Mucosa of rectum (tissue), 2 donors: ENCODE results near the gene WHAMM.
A peak's percentile ranks its signal among the peaks of the same experiment; 100 is the strongest.

ENCODE experiments used
- H3K27ac ChIP-seq, 2 donors: one replicate each; pipeline ENCODE4 v1.7.0; 2013; ENCODE audit warnings: inconsistent platforms in 2 of 2, low read depth in 2 of 2, low read length in 2 of 2
- H3K27me3 ChIP-seq, 2 donors: one replicate each; pipeline ENCODE4 v1.7.0; 2013; ENCODE audit warnings: low read length in 2 of 2; ENCODE audit not compliant: control insufficient read depth in 2 of 2, insufficient read depth in 2 of 2
- H3K36me3 ChIP-seq, 2 donors: one replicate each; pipeline ENCODE4 v1.7.0; 2013; ENCODE audit warnings: low read length in 2 of 2; ENCODE audit not compliant: control insufficient read depth in 2 of 2, insufficient read depth in 2 of 2
- H3K4me1 ChIP-seq, 2 donors: one replicate each; pipeline ENCODE4 v1.7.0; 2013; ENCODE audit warnings: low read length in 2 of 2, mild to moderate bottlenecking in 1 of 2; ENCODE audit not compliant: control insufficient read depth in 2 of 2, insufficient read depth in 2 of 2
- H3K4me3 ChIP-seq, 2 donors: one replicate each; pipeline ENCODE4 v1.7.0; 2013; ENCODE audit warnings: low read length in 2 of 2
- H3K9ac ChIP-seq, 2 donors: one replicate each; pipeline ENCODE4 v1.7.0; 2013; ENCODE audit warnings: low read length in 2 of 2, low read depth in 1 of 2, mild to moderate bottlenecking in 1 of 2
- H3K9me3 ChIP-seq, 2 donors: one replicate each; pipeline ENCODE4 v1.7.0; 2013; ENCODE audit warnings: low read length in 2 of 2; ENCODE audit not compliant: control insufficient read depth in 2 of 2
- donor health status: healthy.
- donor health status: Normal muscosa, but diverticular disease.

The WHAMM gene

DNA sequence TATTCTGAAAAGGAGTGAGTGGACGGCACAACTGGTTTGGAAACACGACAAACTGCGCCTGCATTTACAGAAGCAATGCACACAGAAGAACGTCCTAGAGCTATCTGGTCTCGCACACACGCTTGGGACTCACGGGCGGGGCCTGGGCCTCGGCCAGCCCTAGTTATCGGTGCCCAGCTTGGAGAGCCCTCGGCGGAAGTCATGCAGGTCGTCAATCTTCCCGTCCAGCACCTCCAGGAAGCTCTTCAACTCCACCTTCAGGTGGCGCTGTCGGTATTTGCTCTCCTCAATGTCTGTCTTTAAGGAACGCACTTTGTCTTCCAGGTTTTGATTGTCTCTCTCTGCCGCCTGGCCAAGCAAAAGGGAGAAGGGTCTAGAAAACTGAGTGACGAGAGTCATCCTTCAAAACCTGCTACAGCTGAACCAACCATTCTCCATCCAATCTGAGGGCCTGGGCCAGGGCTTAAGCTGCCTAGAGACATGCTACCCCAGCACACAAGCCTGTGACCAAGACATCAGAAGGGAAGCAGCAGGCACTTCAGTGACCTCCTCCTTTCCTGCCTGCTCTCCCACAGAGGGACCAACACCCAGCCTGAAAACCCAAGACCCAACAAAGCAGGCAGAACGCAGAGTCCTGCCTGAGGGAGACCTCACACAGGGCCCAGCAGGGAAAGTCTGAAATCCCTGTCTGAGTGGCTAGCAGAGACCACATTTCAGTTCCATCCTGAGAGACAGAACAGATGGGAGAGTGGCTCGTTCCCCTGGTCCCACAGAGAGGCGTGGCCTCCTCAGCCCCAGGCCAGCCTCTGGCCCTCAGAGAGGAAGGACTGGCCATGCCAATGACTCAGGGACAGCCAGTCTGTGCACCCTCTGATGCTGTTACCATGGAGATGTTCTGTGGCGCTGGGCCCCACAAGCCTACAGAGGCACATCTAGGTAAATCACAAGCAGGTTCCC, 40.4 kb downstream of the WHAMM start:
- H3K4me1 ChIP-seq = peaks cover 3 to 5% of the 10 kb centered on the region in 2 donors
- no peaks in the 10 kb centered on the region for H3K36me3 ChIP-seq
- no peak overlapping the region for H3K27ac ChIP-seq
- H3K9ac ChIP-seq = no peak overlapping the region
- no peaks in the 10 kb centered on the region for H3K27me3 ChIP-seq
- H3K4me3 ChIP-seq = peak overlapping the region; percentile 20 to 52
- H3K9me3 ChIP-seq = no peaks in the 10 kb centered on the region

DNA sequence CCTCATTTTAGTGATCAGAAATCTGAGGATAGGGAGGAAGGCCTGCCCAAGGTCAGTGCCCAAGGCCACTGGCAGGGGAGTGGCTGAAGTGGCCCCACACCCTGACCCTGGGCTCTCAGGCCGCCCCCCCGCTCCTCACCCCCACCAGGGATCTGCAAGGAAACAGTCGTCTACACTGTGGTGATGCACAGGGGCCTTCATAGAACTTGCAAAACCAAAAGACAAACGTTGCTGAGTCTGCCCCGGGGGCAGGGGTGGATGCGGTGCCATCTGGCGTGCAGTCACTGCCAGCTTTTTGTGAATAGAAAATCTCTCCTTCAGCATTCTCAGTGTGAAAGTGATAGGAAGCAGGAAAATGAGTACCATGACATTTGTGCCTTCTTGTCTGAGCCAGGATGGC, 41.3 kb downstream of the WHAMM start:
- no peaks in the 10 kb centered on the region for H3K9me3 ChIP-seq
- no peaks in the 10 kb centered on the region for H3K27me3 ChIP-seq
- peaks cover 3 to 5% of the 10 kb centered on the region in 2 donors for H3K4me1 ChIP-seq
- no peak overlapping the region for H3K4me3 ChIP-seq
- no peak overlapping the region for H3K27ac ChIP-seq
- no peak overlapping the region for H3K9ac ChIP-seq
- H3K36me3 ChIP-seq = no peaks in the 10 kb centered on the region

DNA sequence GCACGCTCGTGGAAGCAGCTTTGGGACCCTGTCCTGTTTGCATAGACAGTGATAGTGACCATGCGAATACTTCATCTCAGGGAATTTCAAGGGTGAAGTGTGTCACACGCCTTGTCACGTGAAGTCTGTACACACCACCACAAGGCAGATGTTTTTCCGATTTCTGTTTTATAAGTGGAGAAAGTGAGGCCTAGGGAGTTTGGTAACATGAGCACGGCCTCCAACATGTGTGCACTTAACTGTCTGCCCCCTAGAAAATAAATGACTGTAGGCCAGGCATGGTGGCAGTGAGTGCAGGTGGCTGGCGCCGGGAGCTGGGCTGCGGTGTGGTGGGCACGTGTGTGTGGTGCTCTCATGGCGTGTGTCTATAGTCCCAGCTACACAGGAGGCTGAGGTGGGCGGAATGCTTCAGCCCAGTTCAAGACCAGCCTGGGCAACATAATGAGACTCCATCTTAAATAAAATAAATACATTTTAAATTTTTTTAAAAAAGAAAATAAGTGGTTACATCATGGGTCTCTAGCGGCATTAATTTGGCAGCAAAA, 42.0 kb downstream of the WHAMM start:
- Histone ChIP-seq H3K27me3 (no peaks in the 10 kb centered on the region), H3K9ac (no peak overlapping the region), H3K4me3 (no peak overlapping the region), H3K4me1 (peaks cover 3 to 5% of the 10 kb centered on the region in 2 donors), H3K36me3 (no peaks in the 10 kb centered on the region), H3K27ac (no peak overlapping the region), H3K9me3 (no peaks in the 10 kb centered on the region)

DNA sequence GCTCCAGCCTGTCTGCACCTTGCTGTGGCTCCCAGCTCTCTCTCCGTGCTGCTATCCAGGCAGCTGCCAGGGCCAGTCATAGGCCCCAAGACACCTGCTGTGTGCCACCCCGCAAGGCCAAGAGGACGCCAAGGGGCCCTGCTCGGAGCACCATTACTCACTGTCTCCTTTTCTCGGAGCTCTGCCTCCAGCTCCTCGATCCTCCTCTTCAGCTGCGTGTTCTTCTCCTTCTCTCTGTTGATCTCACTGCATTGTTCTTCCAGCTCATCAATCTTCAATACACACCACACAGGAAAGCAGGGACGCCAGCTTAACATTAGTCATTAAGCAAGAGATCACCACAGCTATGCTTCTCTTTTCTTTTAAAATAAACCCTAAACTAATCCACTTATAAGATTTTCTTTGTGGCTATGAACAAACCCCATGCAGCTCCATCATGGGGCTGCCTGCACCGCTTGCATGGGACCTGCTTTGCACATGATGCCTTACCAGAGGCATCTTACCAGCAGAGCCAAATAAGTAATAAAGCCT, 42.6 kb downstream of the WHAMM start:
- Histone ChIP-seq H3K4me3 (no peak overlapping the region), H3K27me3 (no peaks in the 10 kb centered on the region), H3K27ac (no peak overlapping the region), H3K36me3 (no peaks in the 10 kb centered on the region), H3K9me3 (no peaks in the 10 kb centered on the region), H3K4me1 (peaks cover 3 to 5% of the 10 kb centered on the region in 2 donors), H3K9ac (no peak overlapping the region)

DNA sequence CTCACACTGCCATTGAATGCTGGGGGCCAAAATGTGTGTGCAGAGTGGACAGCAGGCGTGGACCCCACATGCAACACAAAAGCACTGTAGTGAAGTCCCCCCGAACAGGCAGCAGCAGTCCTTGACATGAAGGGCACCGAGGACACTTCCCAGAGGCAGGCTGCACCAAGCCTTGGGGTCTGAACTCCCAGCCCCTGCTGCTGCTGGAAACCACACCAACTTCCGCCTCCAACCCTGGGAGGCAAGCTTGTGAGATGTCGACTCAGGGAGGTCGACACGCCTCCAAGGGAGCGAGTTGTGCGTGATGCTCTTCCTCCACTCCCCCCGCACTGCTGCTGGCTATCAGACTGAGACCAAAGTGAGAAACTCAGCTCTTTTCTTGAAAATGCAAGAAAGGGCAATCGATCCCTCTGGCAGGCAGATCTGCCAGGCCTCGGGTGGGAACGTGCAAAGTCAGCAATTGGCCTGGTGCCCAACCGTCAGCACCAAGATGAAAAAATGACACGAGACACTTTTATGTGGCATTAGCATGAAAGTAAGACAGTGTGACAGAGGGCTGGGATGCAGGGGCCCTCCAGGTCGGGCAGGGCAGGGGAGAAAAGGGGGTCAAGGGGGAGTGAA, 43.6 kb downstream of the WHAMM start:
- Histone ChIP-seq H3K27ac (no peak overlapping the region), H3K4me1 (peaks cover 3 to 5% of the 10 kb centered on the region in 2 donors), H3K27me3 (no peaks in the 10 kb centered on the region), H3K36me3 (no peaks in the 10 kb centered on the region), H3K9ac (no peak overlapping the region), H3K4me3 (no peak overlapping the region), H3K9me3 (no peaks in the 10 kb centered on the region)

DNA sequence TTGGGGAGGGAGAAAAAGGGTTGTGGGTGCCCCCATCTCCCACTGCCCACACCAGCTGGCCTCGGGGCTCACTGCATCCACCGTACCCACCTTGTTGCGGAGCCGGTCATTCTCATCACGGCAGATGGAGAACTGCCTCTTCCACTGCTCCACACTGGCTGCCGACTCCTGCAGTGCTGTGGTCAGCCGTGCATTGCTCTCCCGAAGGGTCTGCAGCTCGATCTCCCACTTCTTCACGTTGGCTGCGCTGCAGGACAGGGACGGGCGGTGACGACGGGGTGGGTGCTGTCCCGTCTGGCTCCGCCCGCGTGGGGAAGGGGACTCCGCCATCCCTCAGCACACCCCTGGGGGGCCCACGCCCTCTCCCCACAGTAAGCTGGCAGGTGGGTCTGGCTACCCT, 45.1 kb downstream of the WHAMM start:
- Histone ChIP-seq H3K27ac (no peak overlapping the region), H3K4me1 (peaks cover 0 to 3% of the 10 kb centered on the region in 2 donors), H3K9me3 (no peaks in the 10 kb centered on the region), H3K36me3 (no peaks in the 10 kb centered on the region), H3K27me3 (no peaks in the 10 kb centered on the region), H3K4me3 (no peak overlapping the region), H3K9ac (no peak overlapping the region)

DNA sequence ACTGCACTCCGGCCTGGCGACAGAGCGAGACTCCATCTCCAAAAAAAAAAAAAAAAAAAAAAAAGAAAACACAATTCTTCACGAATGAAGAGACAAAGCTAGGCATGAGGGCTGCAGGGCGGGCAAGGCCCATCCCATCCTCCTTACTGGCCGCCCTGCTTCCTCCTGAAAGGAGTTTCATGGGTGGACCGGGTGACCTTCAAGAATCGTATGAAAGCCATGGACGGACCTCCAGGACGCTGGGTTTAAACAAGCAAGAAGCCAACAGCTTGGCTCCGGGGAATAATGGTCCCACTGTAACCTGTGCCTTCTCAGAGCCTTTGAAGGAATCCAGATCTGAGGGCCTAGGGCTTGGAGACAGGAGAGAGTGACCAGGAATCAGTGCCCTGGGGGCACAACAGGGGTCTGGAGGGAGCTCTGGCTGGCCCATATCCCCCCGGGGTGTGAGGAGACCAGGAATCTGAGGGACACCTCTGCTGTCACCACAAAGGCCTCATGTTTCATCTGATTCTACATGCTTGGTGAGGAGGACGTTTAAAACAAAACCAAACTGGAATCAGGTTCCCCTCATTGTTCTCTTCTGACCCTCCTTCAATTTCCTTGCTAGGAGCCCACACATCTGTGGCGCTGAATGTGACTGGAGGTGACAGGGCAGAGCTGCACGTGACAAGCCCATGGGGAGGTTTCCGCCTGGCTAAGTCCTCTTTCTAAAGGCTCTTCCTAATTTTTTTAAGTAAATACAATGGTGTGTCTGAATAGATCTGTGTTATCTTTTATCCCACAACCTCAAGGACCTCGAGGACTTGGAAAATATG, 46.1 kb downstream of the WHAMM start:
- H3K4me3 ChIP-seq = no peak overlapping the region
- H3K9me3 ChIP-seq = no peaks in the 10 kb centered on the region
- no peaks in the 10 kb centered on the region for H3K4me1 ChIP-seq
- no peaks in the 10 kb centered on the region for H3K27me3 ChIP-seq
- H3K9ac ChIP-seq = no peak overlapping the region
- H3K36me3 ChIP-seq = no peaks in the 10 kb centered on the region
- no peak overlapping the region for H3K27ac ChIP-seq

DNA sequence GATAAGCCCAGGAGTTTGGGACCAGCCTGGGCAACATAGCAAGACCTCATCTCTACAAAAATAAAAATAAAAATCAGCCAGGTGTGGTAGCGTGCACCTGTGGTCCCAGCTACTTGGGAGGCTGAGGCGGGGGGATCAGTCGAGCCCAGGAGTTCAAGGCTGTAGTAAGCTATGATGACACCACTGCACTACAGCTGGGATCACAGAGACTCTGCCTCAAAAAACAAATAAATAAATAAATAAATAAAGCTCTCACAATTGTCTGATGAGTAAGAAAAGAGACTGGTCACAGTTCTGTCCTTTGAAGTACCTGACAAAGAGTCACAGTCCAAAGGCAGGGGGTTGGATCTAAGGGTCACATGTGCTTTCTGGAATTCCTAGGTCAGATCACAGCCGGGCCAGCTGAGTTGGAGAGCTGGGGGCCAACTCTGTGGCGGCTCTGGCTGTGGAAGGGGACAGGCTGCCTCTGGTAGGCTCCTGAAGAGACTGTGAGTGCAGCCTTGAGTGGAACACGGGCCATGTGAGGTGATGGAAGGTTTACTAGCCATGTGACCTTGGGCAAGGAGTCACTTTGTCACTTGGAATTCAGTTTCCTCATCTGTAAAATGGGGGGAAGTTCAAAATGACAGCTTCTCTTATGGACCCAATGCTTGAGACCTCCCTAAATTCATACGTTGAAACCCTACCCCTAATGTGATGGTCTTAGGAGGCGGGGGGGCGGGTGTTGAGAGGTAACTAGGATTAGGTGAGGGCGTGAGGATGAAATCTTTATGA, 47.2 kb downstream of the WHAMM start:
- H3K36me3 ChIP-seq = no peaks in the 10 kb centered on the region
- no peak overlapping the region for H3K9ac ChIP-seq
- no peak overlapping the region for H3K27ac ChIP-seq
- H3K27me3 ChIP-seq = no peaks in the 10 kb centered on the region
- no peaks in the 10 kb centered on the region for H3K9me3 ChIP-seq
- no peak overlapping the region for H3K4me3 ChIP-seq
- H3K4me1 ChIP-seq = no peaks in the 10 kb centered on the region

DNA sequence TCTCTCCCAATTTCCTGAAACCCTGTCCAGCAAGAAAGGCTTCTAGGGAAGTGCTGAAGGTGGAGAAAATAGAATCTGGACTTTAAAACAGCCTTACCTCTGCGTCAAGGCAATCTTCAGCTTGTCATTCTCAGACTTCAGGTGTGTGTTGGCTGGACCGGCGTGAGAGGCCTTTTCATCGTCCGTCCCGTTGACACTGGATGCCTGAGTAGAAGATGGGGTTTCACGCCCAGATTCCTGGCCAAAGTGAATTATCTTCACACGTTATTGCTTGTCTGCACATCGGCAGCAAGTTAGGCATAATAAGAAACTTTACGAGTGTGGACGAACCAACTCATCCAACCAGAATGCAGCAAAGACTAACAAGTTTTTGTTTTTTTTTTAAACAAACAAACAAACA, 49.5 kb downstream of the WHAMM start:
- Histone ChIP-seq H3K9ac (no peak overlapping the region), H3K4me1 (no peaks in the 10 kb centered on the region), H3K36me3 (no peaks in the 10 kb centered on the region), H3K27me3 (no peaks in the 10 kb centered on the region), H3K27ac (no peak overlapping the region), H3K9me3 (no peaks in the 10 kb centered on the region), H3K4me3 (no peak overlapping the region)
